LHCN-M2 (cell line): ENCODE results near the gene NPSR1. TPM values are rescaled to one million over a fixed set of nuclear protein-coding genes. Genes with fewer than 3 reads are reported as not detected.
"Not testable (repeated sequence)": the region's sequence is repeated elsewhere in the genome, so short reads cannot be mapped to it uniquely, and the experiment has no call there.

Experiments
- DNase-seq: peaks from one replicate; pipeline ENCODE4 v3.0.0-alpha.2; 2012; ENCODE audit warnings: low read depth
- total RNA-seq: library from RNA; depleted of rRNA; stranded (reverse); fragments of >200 nt; gene quantifications from 2 replicates; pipeline ENCODE4 v1.2.3, GENCODE V29; 2014

NPSR1 gene
- total RNA-seq, 1 experiment from 2014 or later = not detected

- no peak for DNase-seq
Measured at GRCh38 chr7:34835901-34836600, 178.0 kb downstream of the NPSR1 start.

GRCh38 chr7:34837316-34837715 lies 179.3 kb downstream of the NPSR1 start:
- peak; percentile 20 for DNase-seq

GRCh38 chr7:34837801-34838201 lies 179.8 kb downstream of the NPSR1 start:
- peak; percentile 26 for DNase-seq

GRCh38 chr7:34838329-34838728 lies 180.3 kb downstream of the NPSR1 start:
- DNase-seq = peak; percentile 31

GRCh38 chr7:34839645-34840044 lies 181.6 kb downstream of the NPSR1 start:
- DNase-seq = no peak

- DNase-seq = no peak
Measured at GRCh38 chr7:34840176-34840785, 182.3 kb downstream of the NPSR1 start.

GRCh38 chr7:34841326-34841725 lies 183.3 kb downstream of the NPSR1 start:
- no peak for DNase-seq

- peak; percentile 24 for DNase-seq
Measured at GRCh38 chr7:34842782-34843181, 184.8 kb downstream of the NPSR1 start.

GRCh38 chr7:34844406-34844805 lies 186.4 kb downstream of the NPSR1 start:
- peak; percentile 53 for DNase-seq

- DNase-seq = no peak
Measured at GRCh38 chr7:34844936-34845665, 187.1 kb downstream of the NPSR1 start.

GRCh38 chr7:34845666-34846361 lies 187.8 kb downstream of the NPSR1 start:
- DNase-seq = peak; percentile 59

- DNase-seq = no peak
Measured at GRCh38 chr7:34846976-34847375, 189.0 kb downstream of the NPSR1 start.

GRCh38 chr7:34848670-34849069 lies 190.7 kb downstream of the NPSR1 start:
- no peak for DNase-seq

GRCh38 chr7:34849163-34849960 lies 191.3 kb downstream of the NPSR1 start:
- peak; percentile 65 for DNase-seq

- DNase-seq = no peak
Measured at GRCh38 chr7:34849986-34850385, 192.0 kb downstream of the NPSR1 start.

- no peak for DNase-seq
Measured at GRCh38 chr7:34850681-34851080, 192.7 kb downstream of the NPSR1 start.

GRCh38 chr7:34851431-34851830 lies 193.4 kb downstream of the NPSR1 start:
- DNase-seq = no peak

GRCh38 chr7:34858444-34858843 lies 200.4 kb downstream of the NPSR1 start:
- DNase-seq = not testable (repeated sequence)

- DNase-seq = peak; percentile 18
Measured at GRCh38 chr7:34859281-34859680, 201.3 kb downstream of the NPSR1 start.

GRCh38 chr7:34866222-34866621 lies 208.2 kb downstream of the NPSR1 start:
- not testable (repeated sequence) for DNase-seq

- peak; percentile 27 for DNase-seq
Measured at GRCh38 chr7:34867341-34867740, 209.3 kb downstream of the NPSR1 start.
